HG03196 (cell line): ENCODE results near the gene NOL4L.

Experiments used
- ATAC-seq: cut with Tn5 transposase; IDR thresholded peaks from one replicate; pipeline ENCODE4 v1.9.1; 2021; ENCODE audit not compliant: unreplicated experiment

Gene NOL4L

GRCh38 chr20:32543570-32544259, 41.4 kb downstream of the NOL4L start:
- ATAC-seq = no peak

- ATAC-seq = no peak
Measured at GRCh38 chr20:32542259-32542615, 42.9 kb downstream of the NOL4L start.

DNA sequence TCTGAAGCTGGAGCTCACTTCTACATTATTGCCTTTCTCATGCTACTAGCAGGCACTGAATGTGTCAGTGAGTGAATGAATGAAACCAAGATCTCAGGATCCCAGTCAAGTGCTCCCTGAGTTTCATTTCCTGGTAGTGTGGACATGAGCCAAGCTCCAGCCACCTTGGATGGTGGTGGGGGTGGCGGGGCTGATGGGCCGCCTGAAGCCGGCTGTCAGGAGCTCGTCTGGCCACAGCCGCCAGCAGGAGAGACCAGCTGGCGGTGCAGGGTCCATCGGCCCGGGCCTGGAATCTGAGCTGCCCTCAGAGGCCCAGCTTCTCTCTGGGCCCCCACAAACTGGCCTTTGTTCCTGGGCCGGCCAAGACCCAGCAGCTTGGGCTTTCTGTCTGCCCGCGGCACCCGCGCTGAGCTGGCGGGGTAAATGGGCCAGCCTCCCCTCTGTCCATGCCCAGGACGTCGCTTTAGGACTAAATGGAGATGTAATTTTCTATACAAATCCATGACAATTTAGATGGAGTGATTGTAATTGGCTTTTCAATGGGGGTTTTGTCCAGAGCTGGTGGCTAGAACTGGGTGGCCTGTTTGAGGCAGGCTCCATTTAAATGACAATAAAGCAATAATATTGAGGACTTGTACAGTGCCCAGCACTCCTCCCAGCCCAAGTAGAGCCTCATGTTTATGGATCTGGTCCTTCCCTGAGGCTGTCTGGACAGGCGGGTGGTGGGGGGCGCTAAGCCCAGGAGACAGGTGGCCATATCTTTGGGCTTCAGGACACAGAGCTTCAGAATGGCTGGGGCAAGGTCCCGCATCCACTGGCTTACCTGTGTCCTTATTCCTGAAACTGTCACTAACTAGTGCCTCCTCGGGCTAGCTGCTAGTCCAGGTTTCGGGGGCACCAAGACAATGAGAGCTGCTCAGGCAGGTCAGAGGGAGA, 43.5 kb downstream of the NOL4L start:
- ATAC-seq = no peak

GRCh38 chr20:32539817-32540675, 45.1 kb downstream of the NOL4L start:
- no peak for ATAC-seq

DNA sequence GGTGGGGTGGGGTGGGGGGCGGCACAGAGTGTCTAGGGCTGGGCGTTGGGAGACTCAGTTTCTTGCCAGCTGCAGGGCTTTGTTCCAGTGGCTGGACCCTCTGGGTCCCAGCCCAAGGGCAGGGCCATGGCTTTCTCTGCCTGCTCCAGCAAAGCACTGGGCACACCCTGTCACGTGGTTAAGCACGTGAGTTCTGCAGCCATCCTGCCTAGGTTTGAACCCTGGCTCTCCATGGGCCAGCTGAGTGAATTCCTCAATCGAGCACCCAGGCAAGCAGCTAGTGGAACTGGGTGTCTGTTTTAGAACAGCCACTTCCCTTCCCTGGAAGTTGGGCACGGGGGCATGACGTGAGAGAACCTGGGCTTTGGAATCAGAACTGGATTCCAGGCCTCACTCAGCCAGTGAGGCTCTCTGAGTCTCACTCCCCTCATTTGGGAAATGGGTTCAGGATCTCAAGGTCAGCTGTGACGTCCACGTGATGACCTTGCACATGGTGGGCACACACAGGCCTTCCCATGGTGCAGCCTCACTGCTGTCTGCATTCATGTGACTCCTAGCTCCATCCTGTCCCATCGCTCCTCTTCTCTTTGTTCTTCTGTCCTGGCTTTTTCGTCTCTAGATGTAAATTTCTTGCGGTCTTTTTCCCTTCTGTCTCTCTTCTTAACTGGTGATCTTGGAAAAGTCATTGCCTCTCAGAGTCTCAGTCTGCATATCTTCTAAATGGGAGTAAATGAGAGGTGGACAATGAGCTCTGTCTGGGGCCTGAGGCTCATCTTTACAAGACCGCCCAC, 45.9 kb downstream of the NOL4L start:
- ATAC-seq = no peak

DNA sequence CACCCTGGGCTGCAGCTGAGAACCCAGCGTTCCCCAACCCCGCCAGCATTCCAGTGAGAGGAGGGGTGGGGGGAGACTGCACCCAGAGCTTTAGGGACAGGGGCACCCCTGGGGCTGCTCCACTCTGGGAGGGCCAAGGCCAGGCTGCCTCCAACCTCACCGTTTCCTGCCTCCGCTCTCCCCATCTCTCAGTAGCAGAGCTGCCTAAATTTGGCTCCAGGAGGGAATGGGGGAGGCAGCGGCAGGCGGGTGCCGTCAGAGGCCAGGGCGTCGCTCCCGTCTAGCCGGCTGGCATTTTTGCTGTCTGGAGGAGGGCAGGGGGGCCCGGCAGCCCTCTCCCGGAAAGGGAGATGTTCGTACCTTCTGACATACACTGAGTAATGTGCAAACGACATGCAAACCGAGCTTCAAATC, 46.6 kb downstream of the NOL4L start:
- ATAC-seq = no peak

GRCh38 chr20:32537657-32538525, 47.2 kb downstream of the NOL4L start:
- no peak for ATAC-seq

DNA sequence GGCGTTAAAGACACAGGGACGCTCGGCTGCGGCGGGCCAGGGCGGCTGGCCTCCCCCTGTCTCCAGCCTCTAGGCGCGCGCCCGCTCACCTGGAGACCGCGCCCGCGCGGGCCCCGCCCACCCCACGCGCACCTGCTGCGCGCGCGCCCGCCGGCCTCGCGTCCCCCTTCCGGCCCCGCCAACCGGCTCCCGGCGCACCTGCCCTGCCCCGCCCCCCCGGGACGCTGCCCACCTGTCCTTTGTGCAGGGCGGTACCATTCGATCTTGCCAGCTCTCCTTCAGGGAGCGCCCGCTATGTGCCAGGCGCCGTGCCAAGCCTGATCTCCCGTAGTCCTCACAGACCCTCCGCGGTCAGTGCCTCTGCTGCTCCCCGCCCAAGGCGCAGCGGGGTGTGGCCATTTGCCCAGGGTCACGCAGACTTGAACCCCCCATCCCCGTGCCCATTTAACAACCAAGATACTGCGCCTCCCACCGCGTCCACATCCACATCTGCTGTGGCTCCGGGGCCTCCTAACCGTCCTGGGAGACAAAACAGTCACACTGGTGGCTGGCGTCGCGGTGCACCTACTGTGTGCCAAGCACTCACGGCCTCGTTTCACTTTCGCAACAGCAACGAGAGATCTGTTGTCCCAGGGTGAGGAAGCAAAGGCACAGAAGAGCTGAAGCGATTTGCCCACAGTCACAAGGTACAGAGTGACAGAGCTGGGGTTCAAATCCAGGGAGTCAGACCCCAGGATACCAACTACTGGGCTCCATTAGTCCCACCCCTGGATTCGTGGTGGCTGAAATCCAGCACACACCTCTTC, 48.1 kb downstream of the NOL4L start:
- ATAC-seq = peak; percentile 15

- ATAC-seq = peak; percentile 40
Measured at GRCh38 chr20:32535953-32536823, 48.9 kb downstream of the NOL4L start.

- ATAC-seq = no peak
Measured at GRCh38 chr20:32535316-32535952, 49.7 kb downstream of the NOL4L start.

- no peak for ATAC-seq
Measured at GRCh38 chr20:32534661-32535240, 50.4 kb downstream of the NOL4L start.

DNA sequence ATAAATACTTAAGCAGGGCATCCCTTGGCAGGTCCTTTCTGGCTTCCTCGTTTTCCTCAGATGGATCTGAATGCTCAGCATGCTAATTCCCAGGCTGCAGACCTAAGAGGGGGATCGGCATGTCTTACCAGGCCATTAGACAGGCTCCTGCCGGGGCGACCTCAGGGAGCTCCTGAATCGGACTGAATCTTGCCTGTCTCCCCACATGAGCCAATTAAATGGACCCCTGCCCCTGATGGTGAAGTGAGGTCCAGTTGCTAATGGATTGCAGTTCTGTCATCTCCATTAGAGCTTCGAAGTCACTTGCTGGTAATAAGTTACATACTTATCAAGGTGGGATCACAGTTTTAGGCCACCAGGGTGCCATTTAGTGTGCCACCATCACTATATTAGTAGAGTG, 51.4 kb downstream of the NOL4L start:
- ATAC-seq = no peak

- ATAC-seq = no peak
Measured at GRCh38 chr20:32532246-32532645, 52.9 kb downstream of the NOL4L start.

GRCh38 chr20:32528905-32529670, 56.0 kb downstream of the NOL4L start:
- ATAC-seq = no peak

- no peak for ATAC-seq
Measured at GRCh38 chr20:32528171-32528891, 56.8 kb downstream of the NOL4L start.
